GM12878 (cell line): ENCODE measurements around the gene ITGA6. TPM values are rescaled to one million over a fixed set of nuclear protein-coding genes. Genes with fewer than 3 reads are reported as not detected.

ENCODE experiments used
- ATAC-seq: fragments of 200-7000 bp; cut with Tn5 transposase; 3 replicates; pipeline ENCODE4 v1.9.1; 2020; ENCODE audit warnings: mild to moderate bottlenecking, moderate library complexity
- BruUV-seq: library from RNA; stranded (reverse); fragments of 400-500 nt; replicated peaks from 2 replicates; lab custom pipeline; 2021; lab: Mats Ljungman, UMichigan
- CTCF ChIA-PET: fragments of 300-600 bp; sonication (Branson Sonifier 250); formaldehyde crosslinking; extraction: SDS; loops from one replicate; lab custom pipeline; 2021; ENCODE audit warnings: inconsistent platforms; lab: Yijun Ruan, JAX
- POLR2A ChIA-PET: fragments of 350-600 bp; formaldehyde crosslinking; extraction: SDS; loops from one replicate; lab custom pipeline; 2021; ENCODE audit warnings: inconsistent platforms; lab: Charles Lee
- RAD21 ChIA-PET: fragments of 300-600 bp; sonication (Branson Sonifier 250); formaldehyde crosslinking; loops from one replicate; lab custom pipeline; 2023; ENCODE audit warnings: antibody characterized with exemption; ENCODE audit not compliant: unreplicated experiment; lab: Charles Lee
- SMC1A ChIA-PET: fragments of 300-600 bp; sonication (Branson Sonifier 250); formaldehyde crosslinking; loops from one replicate; lab custom pipeline; 2023; ENCODE audit not compliant: unreplicated experiment, uncharacterized antibody; lab: Charles Lee
- DNase-seq: peaks from one replicate; pipeline ENCODE4 v3.0.0-alpha.2; 2011; ENCODE audit warnings: low read depth, low spot score
- FAIRE-seq: peaks from 3 replicates; lab custom pipeline; 2011; peaks lifted over from hg19 to GRCh38; lab: Jason Lieb, UNC
- H2AFZ ChIP-seq: 2 replicates; pipeline ENCODE4 v1.6.0; 2011; ENCODE audit warnings: low read depth, low read length, control low read depth; ENCODE audit not compliant: control insufficient read depth
- H3K27ac ChIP-seq: 2 replicates; pipeline ENCODE4 v1.5.1; 2011; ENCODE audit warnings: control low read depth; ENCODE audit not compliant: control insufficient read depth, insufficient read depth
- H3K27me3 ChIP-seq, 2 experiments: replicated peaks in 1 of 2; 2 replicates each; pipeline versions ENCODE4 v1.6.0 to v1.6.1; 2011; ENCODE audit warnings: low read length in 1 of 2; ENCODE audit not compliant: control insufficient read depth in 2 of 2, insufficient read depth in 2 of 2
- H3K36me3 ChIP-seq, 2 experiments: 2 replicates each; pipeline ENCODE4 v1.5.1; 2011; ENCODE audit warnings: low read length in 1 of 2; ENCODE audit not compliant: control insufficient read depth in 2 of 2, insufficient read depth in 2 of 2
- H3K4me1 ChIP-seq: 2 replicates; pipeline ENCODE4 v1.6.1; 2011; ENCODE audit warnings: mild to moderate bottlenecking, low read length, moderate library complexity, mixed read lengths; ENCODE audit not compliant: control insufficient read depth, insufficient read depth
- H3K4me2 ChIP-seq: 2 replicates; pipeline ENCODE4 v1.6.0; 2011; ENCODE audit warnings: control low read depth; ENCODE audit not compliant: control insufficient read depth, insufficient read depth
- H3K4me3 ChIP-seq: fragments of 200-600 bp; sonication (generic); 2 replicates; pipeline ENCODE4 v1.5.1; 2016
- H3K79me2 ChIP-seq: 2 replicates; pipeline ENCODE4 v1.6.0; 2011; ENCODE audit warnings: low read length; ENCODE audit not compliant: control insufficient read depth, insufficient read depth
- H3K9ac ChIP-seq: 2 replicates; pipeline ENCODE4 v1.8.0; 2011; ENCODE audit warnings: low read length, control low read depth, mixed read lengths; ENCODE audit not compliant: control insufficient read depth, insufficient read depth
- H3K9me3 ChIP-seq: replicated peaks from 3 replicates; pipeline ENCODE4 v1.5.1; 2011; ENCODE audit warnings: mild to moderate bottlenecking, low read length; ENCODE audit not compliant: control insufficient read depth, insufficient read depth
- H4K20me1 ChIP-seq: 2 replicates; pipeline ENCODE4 v1.6.0; 2011; ENCODE audit not compliant: control insufficient read depth, insufficient read depth
- ATF3 ChIP-seq: IDR thresholded peaks from 2 replicates; pipeline ENCODE4 v1.6.1; 2011; ENCODE audit warnings: low read depth, mild to moderate bottlenecking, low read length, moderate library complexity, borderline replicate concordance; ENCODE audit errors: extremely low read depth
- BCL11A ChIP-seq: IDR thresholded peaks from 2 replicates; pipeline ENCODE4 v1.6.1; 2011; ENCODE audit warnings: low read depth, low read length
- EP300 ChIP-seq, 2 experiments: fragments of 150-350 bp in 1 of 2; IDR thresholded peaks; 2 replicates each; pipeline ENCODE4 v1.6.1; 2011 to 2012; ENCODE audit warnings: low read depth in 2 of 2, low read length in 2 of 2, borderline replicate concordance in 1 of 2, improper control_type of control experiment in 1 of 2, inconsistent platforms in 1 of 2; ENCODE audit not compliant: control insufficient read depth in 1 of 2
- EZH2 ChIP-seq: IDR thresholded peaks from 2 replicates; pipeline ENCODE4 v1.6.1; 2012; ENCODE audit warnings: low read depth, mild to moderate bottlenecking, control low read depth, inconsistent platforms, low read length, borderline replicate concordance; ENCODE audit not compliant: control insufficient read depth
- HCFC1 ChIP-seq: fragments of 150-350 bp; IDR thresholded peaks from 2 replicates; pipeline ENCODE4 v1.6.1; 2014; ENCODE audit warnings: low read length
- HDGF ChIP-seq: fragments of 450-650 bp; IDR thresholded peaks from 2 replicates; pipeline ENCODE4 v1.6.1; 2016; ENCODE audit warnings: antibody characterized with exemption
- JUNB ChIP-seq: IDR thresholded peaks from 2 replicates; pipeline ENCODE4 v1.6.1; 2016; ENCODE audit warnings: antibody characterized with exemption, mild to moderate bottlenecking
- MYC ChIP-seq: IDR thresholded peaks from 2 replicates; pipeline ENCODE4 v1.6.1; 2011; ENCODE audit warnings: mild to moderate bottlenecking, low read length, moderate library complexity, inconsistent platforms; ENCODE audit not compliant: insufficient read depth, insufficient replicate concordance, insufficient read length, severe bottlenecking
- NFYA ChIP-seq: IDR thresholded peaks from 2 replicates; pipeline ENCODE4 v1.6.1; 2011; ENCODE audit warnings: low read depth, mild to moderate bottlenecking, low read length, improper control_type of control experiment, borderline replicate concordance
- NR2F1 ChIP-seq: fragments of 450-650 bp; conservative IDR thresholded peaks from 2 replicates; pipeline ENCODE4 v1.6.1; 2017; ENCODE audit warnings: mild to moderate bottlenecking
- POLR2AphosphoS5 ChIP-seq: IDR thresholded peaks from 2 replicates; pipeline ENCODE4 v1.6.1; 2011; ENCODE audit warnings: mild to moderate bottlenecking, low read length, inconsistent platforms
- RAD51 ChIP-seq: fragments of 450-650 bp; IDR thresholded peaks from 2 replicates; pipeline ENCODE4 v1.6.1; 2016; ENCODE audit warnings: moderate library complexity, mild to moderate bottlenecking, inconsistent platforms
- RFX5 ChIP-seq: IDR thresholded peaks from 2 replicates; pipeline ENCODE4 v1.6.1; 2011; ENCODE audit warnings: low read depth, low read length, improper control_type of control experiment
- RUNX3 ChIP-seq: IDR thresholded peaks from 2 replicates; pipeline ENCODE4 v1.6.1; 2012; ENCODE audit warnings: low read length, inconsistent platforms
- STAT3 ChIP-seq: IDR thresholded peaks from 2 replicates; pipeline ENCODE4 v1.6.1; 2011; ENCODE audit warnings: low read depth, low read length, improper control_type of control experiment
- TCF12 ChIP-seq: IDR thresholded peaks from 2 replicates; pipeline ENCODE4 v1.6.1; 2011; ENCODE audit warnings: low read depth, mild to moderate bottlenecking, low read length
- ZBTB40 ChIP-seq: fragments of 450-650 bp; IDR thresholded peaks from 2 replicates; pipeline ENCODE4 v1.6.1; 2016; ENCODE audit warnings: mild to moderate bottlenecking, moderate library complexity, borderline replicate concordance
- ZNF274 ChIP-seq: IDR thresholded peaks from one replicate; pipeline ENCODE4 v1.8.0; 2011; ENCODE audit not compliant: insufficient read length, insufficient read depth
- ZNF622 ChIP-seq: fragments of 450-650 bp; IDR thresholded peaks from 2 replicates; pipeline ENCODE4 v1.6.1; 2017; ENCODE audit warnings: mild to moderate bottlenecking, inconsistent platforms
- WGBS: methylation state at CpG from one replicate; pipeline ENCODE4 v1.1.6; 2016; ENCODE audit warnings: low lambda C conversion rate; ENCODE audit not compliant: insufficient replicate concordance, insufficient coverage; ENCODE audit errors: missing lambda C conversion rate; 5-methylcytosine and 5-hydroxymethylcytosine counted together
- in situ Hi-C: fragments of 300-500 bp; cut with MboI; formaldehyde crosslinking; loops from 9 replicates; pipeline ENCODE4 v1.14.3; 2018; ENCODE audit warnings: mixed read lengths
- intact Hi-C: fragments of 100-400 bp; cut with micrococcal nuclease; formaldehyde crosslinking; loops from one replicate; pipeline ENCODE4 v1.14.2; 2022; ENCODE audit not compliant: unreplicated experiment
- polyA plus RNA-seq, 11 experiments: library from polyadenylated mRNA; depleted of rRNA in 4 of 11; unstranded in 6 of 11; stranded (reverse) in 5 of 11; fragments of >200 nt; fragmentation: Nextera tagmentation in 4 of 11; fragmentation: Illumina TruSeq in 1 of 11; extraction: Ambion mirVana in 4 of 11; extraction: Trizol in 1 of 11; gene quantifications; 1 replicate in 1 of 11; 2 replicates in 10 of 11; pipeline versions ENCODE4 v1.2.1 to v1.2.3, GENCODE V29; 2011 to 2016; ENCODE audit warnings: inconsistent platforms in 2 of 11, missing spikeins in 2 of 11, low read depth in 1 of 11
- total RNA-seq, 4 experiments: library from RNA; depleted of rRNA in 3 of 4; stranded (reverse); fragments of >200 nt in 3 of 4; fragmentation: Illumina TruSeq in 1 of 4; extraction: Trizol in 1 of 4; gene quantifications; 2 replicates each; pipeline versions ENCODE4 v1.2.1 to v1.2.3, GENCODE V29; 2013 to 2021

ITGA6 gene
- total and polyA plus RNA-seq, 10 of the 15 experiments (the other 5 are each of a cell fraction or from before 2014, with no cell fraction given) = 0.01 to 0.36 (median 0.14) TPM; not detected in 2

GRCh38 chr2:172533687-172534086 lies 106.3 kb downstream of the ITGA6 start:
- DNase-seq (no peak), FAIRE-seq (no peak), ATAC-seq (no peak)
- 80% methylated on average over 1 of the region's 1 CpG for WGBS
- no peak for TF ChIP-seq NFYA
- no peak for TF ChIP-seq RFX5
- TF ChIP-seq TCF12 = no peak
- no peak for TF ChIP-seq ZBTB40
- TF ChIP-seq MYC = no peak
- no peak for TF ChIP-seq BCL11A
- TF ChIP-seq EZH2 = no peak
- TF ChIP-seq STAT3 = no peak
- TF ChIP-seq HDGF = no peak
- no peak for TF ChIP-seq ZNF622
- no peak for TF ChIP-seq NR2F1
- no peak for TF ChIP-seq RAD51
- no peak for TF ChIP-seq EP300 (IDR thresholded peaks at IDR 0.05; ENCODE audit: borderline replicate concordance in 1 of 2, control insufficient read depth in 1 of 2, low read depth in 2 of 2, low read length in 2 of 2)
- no peak for TF ChIP-seq POLR2AphosphoS5
- no peak for TF ChIP-seq ATF3
- no peak for TF ChIP-seq JUNB
- TF ChIP-seq ZNF274 = no peak
- TF ChIP-seq RUNX3 = no peak
- no peak for TF ChIP-seq HCFC1
- intact Hi-C loops = no loop called here
- Histone ChIP-seq H3K27me3 (no peaks in the 10 kb centered on the region), H3K9ac (no peak overlapping the region), H3K4me2 (no peak overlapping the region), H3K27ac (no peak overlapping the region), H3K9me3 (peaks cover 25% of the 10 kb centered on the region; the same call in 2 of the 3 replicates), H2AFZ (no peak overlapping the region), H4K20me1 (no peaks in the 10 kb centered on the region), H3K4me1 (no peaks in the 10 kb centered on the region), H3K36me3 (peaks cover 0 to 4% of the 10 kb centered on the region in 2 experiments; a peak in 2 of 4 replicates), H3K79me2 (no peaks in the 10 kb centered on the region), H3K4me3 (no peak overlapping the region)
- ChIA-PET POLR2A (no interaction called here), CTCF (no interaction called here), SMC1A (no interaction called here), RAD21 (no interaction called here)
- in situ Hi-C loops = no loop called here
- no TSS peak for BruUV-seq
